Stimulated activated CD4-positive, alpha-beta T cell treated with anti-CD3 and anti-CD28 coated beads, TNF-alpha, amount 100 ng/mL, for 48 hours (primary cell): ENCODE results near the gene LDLRAD2.

ENCODE experiments used
- DNase-seq, 3 donors: peaks; one replicate each; pipeline ENCODE4 v3.0.0-alpha.2; 2020; ENCODE audit warnings: low read depth in 3 of 3

The LDLRAD2 gene

GRCh38 chr1:21842606-21843162, 30.6 kb downstream of the LDLRAD2 start:
- DNase-seq, result no peak

DNA sequence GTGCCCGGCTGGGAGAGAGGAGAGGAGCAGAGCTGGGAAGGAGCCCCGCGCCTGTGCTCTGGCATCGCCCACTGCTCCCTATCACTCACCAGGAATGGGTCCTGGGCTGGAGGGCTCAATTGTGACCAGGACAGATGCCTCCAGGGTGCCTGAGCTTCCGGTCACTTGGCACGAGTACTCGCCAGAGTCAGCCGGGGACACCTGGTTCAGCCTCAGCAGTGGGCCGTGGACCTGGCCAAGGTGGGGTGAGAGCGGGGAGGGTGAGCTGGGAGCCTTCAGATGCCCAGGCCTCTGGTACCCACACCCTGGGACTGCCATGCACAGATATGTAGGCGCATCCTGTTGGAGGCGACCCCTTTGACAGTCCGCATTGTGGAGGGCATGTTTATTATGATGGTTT, 31.1 kb downstream of the LDLRAD2 start:
- no peak for DNase-seq

GRCh38 chr1:21843996-21844395, 31.9 kb downstream of the LDLRAD2 start:
- DNase-seq, result no peak

DNA sequence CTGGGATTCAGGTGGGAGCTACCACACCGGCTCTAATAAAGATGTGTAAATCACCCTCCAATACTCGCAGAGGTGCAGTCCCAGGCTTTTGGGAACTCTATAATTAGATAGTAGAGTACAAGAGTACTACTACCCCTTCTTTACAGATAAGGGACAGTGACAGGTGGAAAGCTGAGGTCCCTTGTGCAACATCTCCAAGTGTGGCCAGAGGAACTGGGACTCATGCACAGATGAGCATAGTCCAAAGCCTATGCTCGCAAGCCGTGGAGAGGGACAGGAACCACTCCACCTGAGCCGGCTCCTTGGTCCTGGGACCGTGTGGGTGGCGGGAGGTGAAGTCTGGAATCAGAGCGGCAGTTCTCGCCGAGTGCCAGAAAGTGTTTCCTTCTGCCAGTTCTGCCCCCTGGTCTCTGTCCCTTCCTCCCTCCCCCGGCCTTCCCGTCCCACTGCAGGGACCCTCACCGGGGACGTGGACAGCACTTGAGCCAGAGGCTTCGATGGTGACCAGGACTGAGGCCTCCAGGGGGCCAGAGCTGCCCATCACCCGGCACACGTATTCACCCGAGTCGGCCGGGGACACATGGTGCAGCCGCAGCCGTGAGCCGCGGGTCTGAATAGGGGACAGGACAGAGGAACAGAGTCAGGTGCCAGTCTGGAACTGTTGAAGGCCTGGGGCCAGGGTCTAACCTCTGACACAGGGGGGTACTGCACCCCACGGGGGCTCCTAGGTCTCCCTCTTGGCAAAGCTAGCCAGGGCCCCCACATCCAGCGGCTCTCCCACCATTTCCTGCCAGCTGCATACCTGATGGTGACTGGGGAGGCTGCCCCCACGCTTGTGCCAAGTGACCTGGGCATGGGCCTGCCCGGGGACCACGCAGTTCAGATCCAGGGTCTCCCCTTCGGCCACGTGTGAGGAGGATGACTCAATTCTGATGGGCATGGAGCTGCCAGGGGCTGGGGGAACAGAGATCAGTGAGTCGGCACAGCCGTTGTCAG, 33.9 kb downstream of the LDLRAD2 start:
- no peak for DNase-seq

DNA sequence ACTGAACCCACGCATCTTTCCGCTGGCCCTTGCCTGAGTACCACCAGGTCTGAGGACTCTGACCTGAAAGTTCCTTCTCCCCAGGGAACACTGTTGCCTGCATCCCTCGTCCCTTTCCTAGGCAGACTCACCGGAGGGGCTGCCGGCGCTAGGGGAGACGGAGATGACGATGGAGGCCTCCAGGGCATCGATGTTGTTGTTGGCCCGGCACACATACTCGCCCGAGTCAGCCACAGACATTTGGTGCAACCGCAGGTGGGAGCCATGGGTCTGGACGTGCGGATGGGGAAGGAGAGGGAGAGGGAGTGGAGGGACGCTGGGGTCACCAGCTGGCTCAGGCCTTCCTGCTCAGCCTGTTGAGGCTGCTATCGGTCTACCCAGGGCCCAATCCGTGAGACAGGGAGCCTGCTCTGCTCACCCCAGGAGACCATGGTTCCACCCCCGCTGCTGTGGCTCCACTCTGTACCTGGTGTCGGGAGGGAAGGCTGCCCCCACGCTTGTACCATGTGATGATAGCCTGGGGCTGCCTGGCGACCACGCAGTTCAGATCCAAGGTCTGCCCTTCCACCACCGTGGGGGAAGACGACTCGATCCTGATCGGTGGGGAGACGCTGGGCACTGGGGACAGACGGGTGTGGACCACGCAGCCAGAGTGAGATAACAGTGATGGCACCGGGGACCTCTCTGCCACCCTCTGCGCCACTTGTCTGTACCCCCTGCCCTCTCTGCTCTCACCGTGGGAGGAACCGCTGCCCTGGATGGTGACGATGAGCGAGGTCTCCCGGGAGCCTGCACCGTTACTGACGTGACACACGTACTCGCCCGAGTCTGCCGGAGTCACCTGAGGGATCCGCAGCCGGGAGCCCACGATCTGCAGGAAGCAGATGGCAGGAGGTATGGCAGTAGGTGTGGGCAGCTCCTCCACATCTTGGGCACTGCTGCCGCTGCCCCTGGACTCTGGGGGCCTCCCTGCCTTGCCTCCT, 35.4 kb downstream of the LDLRAD2 start:
- DNase-seq, result no peak

DNA sequence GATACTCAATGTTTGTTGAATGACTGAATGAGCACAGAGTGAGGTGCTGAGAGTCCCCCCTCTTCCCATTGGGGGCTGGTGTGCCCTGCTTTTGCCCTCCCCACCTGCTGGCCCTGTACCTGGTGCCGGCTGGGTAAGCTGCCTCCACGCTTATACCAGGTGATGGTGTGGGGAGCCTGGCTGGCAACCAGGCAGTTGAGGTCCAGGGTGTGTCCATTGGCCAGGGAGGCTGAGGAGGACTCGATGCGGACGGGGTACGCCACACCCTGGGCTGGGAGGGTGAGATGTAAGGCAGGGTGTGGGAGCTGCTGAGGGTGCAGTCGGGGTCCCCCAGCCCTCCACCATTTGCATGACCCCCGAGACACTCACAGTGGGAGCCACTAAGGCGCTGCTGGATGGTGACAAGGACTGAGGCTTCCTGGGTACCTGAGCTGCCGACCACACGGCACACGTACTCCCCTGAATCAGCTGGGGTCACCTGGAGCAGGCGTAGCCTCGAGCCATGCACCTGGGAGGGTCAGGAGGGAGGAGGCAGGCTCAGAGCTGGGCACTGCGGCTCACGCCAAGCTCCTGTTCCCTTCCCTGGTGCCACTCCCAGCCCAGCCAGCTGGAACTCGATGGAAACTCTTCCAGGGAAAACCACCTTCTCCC, 36.6 kb downstream of the LDLRAD2 start:
- DNase-seq, result no peak

DNA sequence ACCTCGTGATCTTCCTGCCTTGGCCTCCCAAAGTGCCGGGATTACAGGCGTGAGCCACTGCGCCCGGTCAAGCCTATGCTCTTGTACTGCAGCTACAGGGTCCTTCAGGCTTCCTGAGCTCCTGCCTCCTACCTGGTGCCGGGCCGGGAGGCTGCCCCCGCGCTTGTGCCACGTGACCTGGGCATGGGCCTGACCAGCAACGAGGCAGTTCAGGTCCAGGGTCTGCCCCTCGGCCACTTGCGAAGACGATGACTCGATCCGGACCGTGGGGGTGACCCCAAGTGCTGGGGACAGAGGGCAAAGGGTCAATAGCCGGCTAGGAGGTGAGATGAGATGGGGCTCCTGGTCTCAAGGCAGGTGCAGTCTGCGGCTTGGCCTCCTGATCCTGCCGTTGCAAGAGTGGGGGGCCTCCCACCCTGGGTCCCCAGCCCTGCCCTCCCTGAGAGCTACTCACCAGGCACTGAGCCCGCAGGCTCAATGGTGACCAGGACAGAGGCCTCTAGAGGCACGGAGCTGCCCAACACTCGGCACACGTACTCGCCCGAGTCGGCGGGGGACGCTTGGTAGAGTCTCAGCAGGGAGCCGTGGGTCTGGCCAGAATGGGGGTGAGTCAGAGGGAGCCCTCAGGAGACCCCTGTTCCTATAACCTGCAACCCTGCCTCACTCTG, 38.0 kb downstream of the LDLRAD2 start:
- no peak for DNase-seq

DNA sequence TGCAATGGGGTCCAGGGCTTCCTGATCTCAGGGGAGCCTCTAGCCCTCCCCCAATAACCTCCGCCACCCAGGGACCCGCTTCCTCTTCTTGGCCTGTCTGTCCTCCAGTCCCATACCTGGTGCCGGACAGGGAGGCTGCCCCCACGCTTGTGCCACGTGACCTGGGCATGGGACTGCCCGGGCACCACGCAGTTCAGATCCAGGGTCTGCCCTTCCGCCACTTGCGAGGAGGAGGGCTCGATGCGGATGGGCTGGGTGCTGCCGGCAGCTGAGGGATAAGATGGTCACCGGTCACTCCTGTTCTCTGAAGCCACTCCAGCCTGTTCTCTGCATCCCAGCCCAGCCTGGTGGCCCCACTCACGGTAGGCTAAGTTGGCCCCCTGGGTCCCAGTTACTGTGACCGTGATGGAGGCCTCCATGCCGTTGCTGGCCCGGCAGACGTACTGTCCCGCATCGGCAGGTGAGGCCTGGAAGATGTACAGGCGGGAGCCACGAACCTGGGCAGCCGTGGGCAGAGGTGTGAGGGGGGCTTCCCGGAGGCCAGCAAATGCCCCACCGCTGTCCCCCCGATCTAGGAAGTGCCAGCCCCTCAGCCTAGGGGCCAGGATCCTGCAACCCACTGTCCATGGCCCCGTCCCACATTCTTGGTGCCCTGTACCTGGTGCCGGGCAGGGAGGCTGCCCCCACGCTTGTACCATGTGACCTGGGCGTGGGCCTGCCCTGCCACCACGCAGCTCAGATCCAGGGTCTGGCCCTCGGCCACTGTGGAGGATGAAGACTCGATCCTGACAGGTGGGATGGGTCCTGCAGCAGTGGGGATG, 39.6 kb downstream of the LDLRAD2 start:
- no peak for DNase-seq

GRCh38 chr1:21852282-21853130, 40.4 kb downstream of the LDLRAD2 start:
- no peak for DNase-seq

GRCh38 chr1:21853131-21853427, 41.0 kb downstream of the LDLRAD2 start:
- DNase-seq, result no peak

- DNase-seq, result no peak
These were observed 42.2 kb downstream of the LDLRAD2 start for GRCh38 chr1:21854090-21854750.

DNA sequence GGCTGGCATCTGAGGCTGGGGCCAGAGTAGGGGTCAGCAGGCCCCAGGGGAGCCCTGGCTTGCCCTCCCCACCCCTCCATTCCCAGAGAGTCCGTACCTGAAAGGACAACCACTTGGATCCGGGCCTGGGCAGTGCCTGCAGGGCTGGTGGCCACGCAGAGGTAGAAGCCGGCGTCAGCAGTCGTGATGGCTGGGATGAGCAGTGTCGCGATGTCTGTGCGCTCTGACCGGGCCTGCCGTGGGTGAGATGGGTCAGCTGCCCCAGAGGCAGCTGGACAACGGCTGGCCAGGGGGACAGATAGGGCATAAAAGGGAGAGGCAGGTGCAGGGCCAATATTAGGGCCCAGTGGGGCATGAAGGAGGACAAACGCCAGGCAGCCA, 42.7 kb downstream of the LDLRAD2 start:
- no peak for DNase-seq

DNA sequence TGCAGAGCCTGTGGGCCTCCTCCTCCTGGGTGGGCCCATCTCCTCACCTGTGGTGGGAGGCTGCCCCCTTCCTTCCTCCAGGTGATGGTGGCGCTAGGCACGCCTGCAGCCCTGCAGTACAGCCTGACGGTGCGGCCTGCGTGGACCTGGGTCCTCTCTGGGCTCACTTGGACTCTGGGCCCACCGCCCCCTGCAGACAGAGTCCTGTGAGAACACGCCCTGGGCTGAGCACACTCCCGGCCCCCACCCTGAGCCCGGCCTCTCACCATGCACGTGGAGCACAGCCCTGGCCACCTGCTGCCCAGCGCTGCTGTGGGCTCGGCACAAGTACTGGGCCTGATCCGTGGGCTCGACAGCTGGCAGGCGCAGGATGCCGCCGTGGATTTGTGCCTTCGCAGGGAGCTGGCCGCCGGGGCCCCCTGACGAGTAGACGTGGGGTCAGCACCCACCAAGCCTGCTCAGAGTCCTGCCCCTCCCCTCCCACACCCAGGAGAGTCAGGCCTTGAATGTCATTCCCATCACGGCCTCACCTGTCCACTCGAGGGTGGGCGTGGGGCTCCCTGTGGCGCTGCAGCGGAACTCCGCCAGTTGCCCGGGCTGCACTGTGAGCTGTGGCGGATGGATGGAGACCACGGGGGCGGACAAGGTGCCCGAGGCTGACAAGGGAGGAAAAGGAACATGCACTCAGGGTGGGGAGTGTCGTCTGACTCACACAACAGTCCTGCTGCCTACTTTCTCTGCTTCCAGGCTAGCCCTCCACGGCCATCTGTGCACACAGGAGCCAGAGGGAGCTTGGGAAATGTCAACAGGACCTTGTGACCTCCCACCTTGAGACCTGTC, 43.4 kb downstream of the LDLRAD2 start:
- no peak for DNase-seq

- no peak for DNase-seq
These were observed 45.2 kb downstream of the LDLRAD2 start for GRCh38 chr1:21857142-21857839.

- no peak for DNase-seq
These were observed 46.0 kb downstream of the LDLRAD2 start for GRCh38 chr1:21857840-21858670.

DNA sequence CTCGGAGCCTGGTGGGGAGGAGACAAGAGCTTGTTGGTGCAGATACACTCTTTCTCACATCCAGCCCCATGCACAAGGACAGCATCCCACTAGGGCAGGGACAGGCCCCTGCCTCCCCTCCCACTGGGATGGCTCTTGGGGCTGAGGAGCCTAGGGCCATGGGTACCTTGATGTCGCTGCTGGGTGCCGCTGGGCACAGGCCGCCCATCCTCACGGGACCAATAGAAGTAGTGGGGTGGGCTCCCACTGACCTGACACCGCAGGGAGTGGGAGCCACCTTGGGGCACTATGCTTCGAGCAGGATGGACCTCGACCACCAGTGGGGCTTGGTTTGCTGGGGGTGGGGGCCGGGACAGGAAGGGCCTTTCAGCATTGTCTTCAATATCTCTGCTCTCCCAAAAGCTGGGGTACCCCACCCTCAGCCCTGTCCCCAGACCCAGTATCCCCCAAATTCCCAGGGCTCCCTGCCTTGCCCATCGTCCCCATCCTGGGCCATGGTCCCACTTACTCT, 47.7 kb downstream of the LDLRAD2 start:
- DNase-seq, result no peak
